Stimulated activated CD4-positive, alpha-beta T cell treated with anti-CD3 and anti-CD28 coated beads, Interleukin-12 subunit alpha, Interleukin-12 subunit beta, amount 100 ng/mL, for 4 hours (primary cell): ENCODE results near the gene RAP1GDS1.
"Not testable (repeated sequence)": the region's sequence is repeated elsewhere in the genome, so short reads cannot be mapped to it uniquely, and the experiment has no call there.

Source experiments
- DNase-seq: peaks from one replicate; pipeline ENCODE4 v3.0.0-alpha.2; 2020

Gene RAP1GDS1

GRCh38 chr4:98447648-98448047 is 186.5 kb downstream of the RAP1GDS1 start:
- no peak for DNase-seq

DNA sequence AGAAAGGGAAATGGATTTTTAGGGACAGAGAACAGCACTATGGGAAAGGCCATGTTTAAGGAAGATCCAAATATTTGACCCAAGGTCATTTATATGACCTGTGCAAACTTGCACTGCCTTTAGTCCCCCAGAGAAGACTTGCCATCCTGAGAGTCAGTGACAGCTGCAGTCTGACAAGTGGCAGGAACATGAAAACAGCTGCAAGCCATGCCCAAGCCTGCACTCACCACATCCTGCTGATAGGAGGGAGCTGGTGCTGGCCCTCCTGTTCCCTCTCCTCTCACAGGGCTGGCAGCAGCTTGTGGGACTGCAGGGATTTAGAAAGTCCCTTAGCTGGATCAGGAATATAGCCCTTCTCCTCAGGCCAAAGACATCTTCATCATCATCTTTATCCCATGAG is 187.7 kb downstream of the RAP1GDS1 start:
- DNase-seq: no peak

DNA sequence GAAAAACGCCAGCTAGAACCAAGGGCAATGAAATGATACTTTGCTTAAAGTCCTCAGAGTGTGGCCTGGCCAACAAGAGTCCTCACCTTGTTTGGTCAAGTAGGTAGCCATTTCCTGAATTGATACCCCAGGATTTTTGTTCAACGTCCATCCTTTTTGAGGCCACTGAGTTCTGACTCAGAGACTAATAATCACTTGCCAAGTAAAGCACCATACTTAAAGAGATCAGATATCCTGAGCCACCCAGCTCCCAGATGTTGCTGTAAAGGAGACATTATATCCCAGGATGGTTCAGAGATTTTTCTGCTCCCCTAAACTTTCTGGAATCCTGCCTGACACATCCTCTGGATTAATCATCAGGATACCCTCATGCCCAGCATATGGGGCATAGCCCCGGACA is 190.9 kb downstream of the RAP1GDS1 start:
- no peak for DNase-seq

DNA sequence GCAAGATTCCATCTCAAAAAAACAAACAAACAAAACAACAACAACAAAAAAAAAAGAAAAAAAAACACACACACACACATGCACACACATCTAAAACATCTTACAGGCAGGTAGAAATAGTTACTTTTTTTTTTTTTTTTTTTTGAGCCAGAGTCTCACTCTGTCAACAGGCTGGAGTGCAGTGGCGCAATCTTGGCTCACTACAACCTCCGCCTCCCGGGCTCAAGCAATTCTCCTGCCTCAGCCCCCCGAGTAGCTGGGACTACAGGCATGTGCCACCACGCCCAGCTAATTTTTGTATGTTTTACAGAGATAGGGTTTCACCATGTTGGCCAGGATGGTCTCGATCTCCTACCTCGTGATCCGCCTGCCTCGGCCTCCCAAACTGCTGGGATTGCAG is 196.2 kb downstream of the RAP1GDS1 start:
- not testable (repeated sequence) for DNase-seq

DNA sequence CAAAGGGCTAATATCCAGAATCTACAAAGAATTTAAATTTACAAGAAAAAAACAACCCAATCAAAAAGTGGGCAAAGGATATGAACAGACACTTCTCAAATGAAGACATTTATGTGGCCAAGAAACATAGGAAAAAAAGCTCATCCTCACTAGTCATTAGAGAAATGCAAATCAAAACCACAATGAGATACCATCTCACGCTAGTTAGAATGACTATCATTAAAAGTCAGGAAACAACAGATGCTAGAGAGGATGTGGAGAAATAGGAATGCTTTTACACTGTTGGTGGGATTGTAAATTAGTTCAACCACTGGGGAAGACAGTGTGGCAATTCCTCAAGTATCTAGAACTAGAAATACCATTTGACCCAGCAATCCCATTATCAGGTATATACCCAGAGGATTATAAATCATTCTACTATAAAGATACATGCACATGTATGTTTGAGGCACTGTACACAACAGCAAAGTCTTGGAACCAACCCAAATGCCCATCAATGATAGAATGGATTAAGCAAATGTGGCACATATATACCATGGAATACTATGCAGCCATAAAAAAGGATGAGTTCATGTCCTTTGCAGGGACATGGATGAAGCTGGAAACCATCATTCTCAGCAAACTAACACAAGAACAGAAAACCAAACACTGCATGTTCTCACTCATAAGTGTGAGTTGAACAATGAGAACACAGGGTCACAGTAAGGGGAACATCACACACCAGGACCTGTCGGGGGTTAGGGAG is 200.1 kb downstream of the RAP1GDS1 start:
- not testable (repeated sequence) for DNase-seq

- no peak for DNase-seq
These were observed 201.3 kb downstream of the RAP1GDS1 start for GRCh38 chr4:98462487-98462886.

GRCh38 chr4:98466868-98467599 is 205.8 kb downstream of the RAP1GDS1 start:
- DNase-seq: no peak

DNA sequence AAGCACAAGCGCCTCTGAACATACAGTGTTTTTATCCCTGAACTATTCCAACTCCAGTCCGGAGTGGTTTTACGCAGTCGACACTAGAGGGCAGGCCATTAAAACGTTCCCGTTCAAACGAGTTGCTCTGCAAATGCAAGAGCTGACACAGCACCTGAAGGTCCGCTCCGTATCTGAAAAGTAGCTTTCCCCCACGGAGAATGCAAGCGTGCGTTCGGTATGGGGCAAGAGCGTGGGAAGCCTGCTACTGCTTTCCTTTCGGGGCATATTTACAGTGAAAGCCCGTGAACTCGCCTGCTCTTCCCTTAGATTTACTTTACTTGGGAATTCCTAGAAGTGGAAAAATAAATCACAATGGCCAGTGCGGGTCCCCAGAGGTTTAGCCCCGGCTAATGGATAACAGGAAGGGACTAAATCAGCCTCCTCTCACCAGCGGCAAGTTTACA is 206.5 kb downstream of the RAP1GDS1 start:
- peak; percentile 54 for DNase-seq

- DNase-seq: no peak
These were observed 207.5 kb downstream of the RAP1GDS1 start for GRCh38 chr4:98468709-98469108.

GRCh38 chr4:98469771-98470170 is 208.6 kb downstream of the RAP1GDS1 start:
- no peak for DNase-seq

- DNase-seq: no peak
These were observed 209.2 kb downstream of the RAP1GDS1 start for GRCh38 chr4:98470366-98470765.

DNA sequence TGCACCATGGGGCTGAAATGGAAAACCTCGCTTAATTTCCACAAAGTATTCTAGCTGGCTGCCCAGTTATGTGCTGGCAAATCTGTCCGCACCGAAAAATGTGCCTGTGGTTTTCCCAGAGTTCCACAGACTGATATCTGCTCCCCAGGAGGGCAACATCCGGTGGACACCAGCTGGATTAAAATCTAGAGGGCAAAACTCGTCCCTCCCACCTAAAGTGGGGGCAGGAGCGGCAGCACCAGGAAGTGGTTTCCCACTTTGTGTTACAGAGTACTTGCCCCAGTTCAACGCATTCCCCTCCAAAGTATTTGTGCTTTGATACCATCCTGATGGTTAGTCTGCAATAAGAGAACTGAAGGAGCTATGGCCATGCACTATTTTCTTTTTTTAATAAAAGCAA is 209.6 kb downstream of the RAP1GDS1 start:
- DNase-seq: no peak

DNA sequence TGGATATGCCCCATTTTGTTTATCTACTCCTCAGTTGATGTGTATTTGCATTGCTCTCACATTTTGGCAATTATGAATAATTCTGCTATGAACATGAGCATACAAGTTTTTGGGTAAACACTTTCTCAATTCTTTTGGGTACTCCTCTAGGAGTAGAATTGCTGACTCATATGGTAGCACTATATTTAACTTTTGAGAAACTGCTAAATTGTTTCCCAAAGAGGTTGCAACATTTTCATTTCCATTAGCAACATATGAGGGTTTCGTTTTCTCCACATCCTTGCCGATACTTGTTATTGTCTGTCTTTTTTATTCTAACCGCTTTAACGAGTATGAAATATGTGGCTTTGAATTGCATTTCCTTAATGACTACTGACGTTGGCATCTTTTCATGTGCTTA is 211.9 kb downstream of the RAP1GDS1 start:
- no peak for DNase-seq

- no peak for DNase-seq
These were observed 213.2 kb downstream of the RAP1GDS1 start for GRCh38 chr4:98474408-98474844.

GRCh38 chr4:98476891-98477290 is 215.7 kb downstream of the RAP1GDS1 start:
- no peak for DNase-seq

DNA sequence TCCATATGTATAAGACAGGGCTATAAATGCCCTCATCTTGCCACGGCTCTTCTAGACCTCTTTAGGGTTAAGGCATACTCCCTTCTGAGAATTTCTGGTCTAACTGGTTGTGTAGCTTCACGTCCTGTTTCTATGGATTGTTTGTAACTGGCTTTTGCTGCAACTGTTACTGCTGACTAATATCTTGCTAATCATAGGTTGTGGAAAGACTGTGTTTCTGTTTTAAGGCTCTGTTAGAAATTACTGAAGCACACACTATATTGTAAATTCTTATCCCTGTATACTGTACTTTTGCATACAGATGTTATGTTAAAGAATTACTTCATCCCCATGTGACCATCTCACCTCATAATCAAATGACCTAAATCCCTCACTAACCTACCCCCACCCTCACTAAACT is 218.4 kb downstream of the RAP1GDS1 start:
- not testable (repeated sequence) for DNase-seq

- DNase-seq: no peak
These were observed 219.4 kb downstream of the RAP1GDS1 start for GRCh38 chr4:98480535-98480934.

DNA sequence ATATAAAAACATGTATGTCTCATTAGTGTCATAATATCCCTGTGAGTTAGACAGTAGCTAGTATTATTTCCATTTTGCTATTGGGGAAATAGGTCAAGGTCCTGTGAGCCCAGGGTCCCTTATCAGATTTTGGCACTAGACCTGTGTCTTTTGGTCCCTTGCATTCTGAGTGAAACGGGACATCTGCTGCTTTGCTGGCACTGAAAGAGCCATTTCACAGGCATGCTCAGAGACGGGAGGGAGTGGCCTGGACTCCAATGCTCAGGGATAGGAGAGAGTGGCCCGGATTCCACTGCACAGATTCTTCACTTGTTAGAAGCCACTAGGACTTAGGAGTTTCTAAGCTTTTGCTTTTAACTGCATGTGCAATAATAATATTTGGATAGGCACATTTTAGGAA is 220.0 kb downstream of the RAP1GDS1 start:
- no peak for DNase-seq

DNA sequence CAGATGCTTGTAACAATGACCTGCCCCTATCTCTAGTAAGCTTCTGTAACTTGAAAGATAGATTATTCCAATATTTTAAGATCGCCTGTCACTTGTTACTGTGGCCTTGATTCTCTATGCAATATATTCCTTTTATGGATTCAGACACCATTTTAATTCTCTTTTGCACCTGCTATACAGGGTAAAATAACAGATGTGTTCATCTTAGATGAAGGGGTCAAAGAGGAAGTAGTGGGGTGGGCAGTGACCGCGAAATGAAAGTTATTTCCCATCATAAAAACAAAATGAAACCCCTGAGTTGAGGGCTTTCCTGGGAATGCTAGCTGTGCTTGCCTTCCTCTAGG is 221.3 kb downstream of the RAP1GDS1 start:
- no peak for DNase-seq

DNA sequence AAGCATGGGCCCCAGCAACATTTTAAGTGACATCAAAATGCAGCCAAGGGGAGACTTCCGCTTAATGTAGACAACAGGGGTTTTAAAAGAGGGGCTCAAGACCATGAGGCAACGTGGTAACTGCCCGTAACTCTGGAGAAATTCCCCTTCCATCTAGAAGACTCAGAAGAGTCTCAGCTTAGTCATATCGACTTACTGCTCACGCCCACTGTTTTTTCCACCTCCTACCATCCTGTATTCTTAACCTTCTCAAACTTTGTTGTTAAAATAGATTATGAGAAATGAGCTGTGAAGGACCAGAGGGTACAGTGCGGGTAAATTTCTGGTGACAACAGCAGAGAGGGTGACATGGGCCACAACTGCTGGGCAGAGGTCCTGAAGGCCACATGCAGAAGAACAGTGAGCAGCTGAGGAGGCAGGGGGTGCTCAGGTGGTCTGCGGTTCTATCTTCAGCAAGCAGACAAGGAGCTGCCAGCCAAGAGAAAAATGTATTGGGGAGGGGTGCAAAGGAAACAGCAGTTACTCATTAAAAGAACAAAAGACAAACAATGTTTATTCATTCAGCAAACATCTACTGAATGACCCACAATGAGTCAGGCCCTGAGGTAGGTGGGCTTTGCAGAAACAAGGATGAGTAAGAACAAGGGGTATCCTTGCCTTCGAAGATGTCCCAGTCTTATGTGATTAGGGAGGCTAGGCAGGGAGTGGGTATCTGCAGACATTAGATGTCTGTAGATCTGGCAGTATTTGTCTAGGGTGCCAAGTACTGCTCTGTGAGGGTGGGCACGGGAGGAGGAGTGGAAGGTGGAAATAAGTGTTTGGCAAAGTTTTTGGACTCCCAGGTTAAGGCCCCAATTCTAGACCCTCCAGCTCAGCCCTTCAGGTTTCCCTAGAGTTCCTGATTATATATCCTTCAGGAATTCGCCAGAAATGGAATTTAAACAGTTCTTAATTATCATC is 221.9 kb downstream of the RAP1GDS1 start:
- peak; percentile 25 for DNase-seq

- no peak for DNase-seq
These were observed 222.8 kb downstream of the RAP1GDS1 start for GRCh38 chr4:98484031-98484430.

GRCh38 chr4:98485816-98486345 is 224.7 kb downstream of the RAP1GDS1 start:
- no peak for DNase-seq

DNA sequence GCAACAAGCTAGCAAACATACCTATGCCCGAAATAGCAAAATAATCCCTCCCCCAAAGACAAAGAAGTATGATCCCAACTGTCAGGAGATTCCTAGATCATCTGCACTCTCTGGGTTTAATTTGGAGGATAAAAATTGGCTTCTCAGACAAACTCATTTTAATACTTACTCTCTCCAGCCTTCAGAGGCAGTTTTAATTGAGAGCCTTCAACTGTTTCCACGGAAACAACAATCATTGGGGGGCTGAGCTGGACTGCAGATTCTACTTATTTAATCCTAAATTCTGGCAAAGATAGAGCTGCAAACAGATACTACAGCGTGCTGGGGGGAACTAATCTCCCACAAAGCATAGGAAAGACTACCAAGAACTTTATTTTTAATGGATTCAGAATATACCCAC is 229.1 kb downstream of the RAP1GDS1 start:
- no peak for DNase-seq
